Stimulated activated naive CD8-positive, alpha-beta T cell treated with anti-CD3 and anti-CD28 coated beads, Interleukin-15, Interleukin-2, amounts not matched to agents 100 ng/mL and 50 ng/mL, for 24 hours (primary cell): ENCODE measurements around the gene G2E3.
"Not testable (repeated sequence)": the region's sequence is repeated elsewhere in the genome, so short reads cannot be mapped to it uniquely, and the experiment has no call there.

Experiments
- H3K27ac Mint-ChIP-seq: one replicate; pipeline ENCODE4 v1.8.0; 2021; ENCODE audit warnings: mild to moderate bottlenecking, mixed read lengths
- H3K27me3 Mint-ChIP-seq: one replicate; pipeline ENCODE4 v1.8.0; 2021; ENCODE audit warnings: mixed read lengths
- H3K36me3 Mint-ChIP-seq: one replicate; pipeline ENCODE4 v1.8.0; 2021; ENCODE audit warnings: low read depth, mixed read lengths
- H3K4me1 Mint-ChIP-seq: one replicate; pipeline ENCODE4 v1.8.0; 2021; ENCODE audit warnings: low read depth, mixed read lengths
- H3K4me3 Mint-ChIP-seq: one replicate; pipeline ENCODE4 v1.8.0; 2021; ENCODE audit warnings: mild to moderate bottlenecking, mixed read lengths
- H3K9me3 Mint-ChIP-seq: one replicate; pipeline ENCODE4 v1.8.0; 2021; ENCODE audit warnings: mixed read lengths

G2E3 gene

DNA sequence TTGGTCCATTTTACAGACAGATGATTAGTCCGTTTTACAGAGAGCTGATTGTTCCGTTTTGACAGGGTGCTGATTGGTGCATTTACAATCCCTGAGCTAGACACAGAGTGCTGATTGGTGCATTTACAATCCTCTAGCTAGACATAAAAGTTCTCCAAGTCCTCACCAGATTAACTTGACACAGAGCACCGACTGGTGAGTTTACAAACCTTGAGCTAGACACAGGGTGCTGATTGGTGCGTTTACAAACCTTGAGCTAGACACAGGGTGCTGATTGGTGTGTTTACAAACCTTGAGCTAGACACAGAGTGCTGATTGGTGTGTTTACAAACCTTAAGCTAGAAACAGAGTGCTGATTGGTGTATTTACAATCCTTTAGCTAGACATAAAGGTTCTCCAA is 12.2 kb upstream of the G2E3 start:
- not testable (repeated sequence) for H3K9me3 Mint-ChIP-seq, H3K4me3 Mint-ChIP-seq, H3K4me1 Mint-ChIP-seq, H3K36me3 Mint-ChIP-seq, H3K27ac Mint-ChIP-seq
- H3K27me3 Mint-ChIP-seq, result peaks cover 38% of the 10 kb centered on the region

GRCh38 chr14:30547388-30548048 is 11.4 kb upstream of the G2E3 start:
- H3K27me3 Mint-ChIP-seq, result peaks cover 38% of the 10 kb centered on the region
- H3K27ac Mint-ChIP-seq, result no peak overlapping the region
- no peak overlapping the region for H3K4me3 Mint-ChIP-seq
- no peaks in the 10 kb centered on the region for H3K9me3 Mint-ChIP-seq
- H3K4me1 Mint-ChIP-seq, result no peaks in the 10 kb centered on the region
- H3K36me3 Mint-ChIP-seq, result no peaks in the 10 kb centered on the region

DNA sequence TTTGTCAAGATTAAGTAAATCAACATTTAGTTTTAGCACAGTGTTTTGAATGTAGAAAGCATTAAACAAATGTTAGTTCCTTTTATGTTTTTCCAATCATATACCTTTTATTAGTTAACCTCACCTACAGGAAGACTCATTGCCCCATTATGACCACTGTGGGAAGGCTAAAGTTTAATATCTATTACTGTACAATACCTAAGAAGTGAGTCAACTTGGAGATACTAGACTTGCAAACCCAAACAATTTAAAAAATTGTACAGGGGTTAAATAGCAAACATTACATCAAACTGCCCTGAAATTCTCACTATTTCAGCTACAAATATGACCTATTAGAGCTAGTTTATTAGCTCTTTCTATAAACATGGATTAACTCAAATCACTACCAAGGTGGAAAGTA is 8.6 kb upstream of the G2E3 start:
- H3K4me1 Mint-ChIP-seq, result peaks cover 8% of the 10 kb centered on the region
- no peaks in the 10 kb centered on the region for H3K36me3 Mint-ChIP-seq
- no peak overlapping the region for H3K27ac Mint-ChIP-seq
- H3K9me3 Mint-ChIP-seq, result no peaks in the 10 kb centered on the region
- peaks cover 35% of the 10 kb centered on the region for H3K27me3 Mint-ChIP-seq
- no peak overlapping the region for H3K4me3 Mint-ChIP-seq

GRCh38 chr14:30551460-30551859 is 7.5 kb upstream of the G2E3 start:
- peaks cover 28% of the 10 kb centered on the region for H3K27me3 Mint-ChIP-seq
- no peaks in the 10 kb centered on the region for H3K36me3 Mint-ChIP-seq
- H3K4me1 Mint-ChIP-seq, result peaks cover 8% of the 10 kb centered on the region
- no peaks in the 10 kb centered on the region for H3K9me3 Mint-ChIP-seq
- no peak overlapping the region for H3K27ac Mint-ChIP-seq
- H3K4me3 Mint-ChIP-seq, result no peak overlapping the region

DNA sequence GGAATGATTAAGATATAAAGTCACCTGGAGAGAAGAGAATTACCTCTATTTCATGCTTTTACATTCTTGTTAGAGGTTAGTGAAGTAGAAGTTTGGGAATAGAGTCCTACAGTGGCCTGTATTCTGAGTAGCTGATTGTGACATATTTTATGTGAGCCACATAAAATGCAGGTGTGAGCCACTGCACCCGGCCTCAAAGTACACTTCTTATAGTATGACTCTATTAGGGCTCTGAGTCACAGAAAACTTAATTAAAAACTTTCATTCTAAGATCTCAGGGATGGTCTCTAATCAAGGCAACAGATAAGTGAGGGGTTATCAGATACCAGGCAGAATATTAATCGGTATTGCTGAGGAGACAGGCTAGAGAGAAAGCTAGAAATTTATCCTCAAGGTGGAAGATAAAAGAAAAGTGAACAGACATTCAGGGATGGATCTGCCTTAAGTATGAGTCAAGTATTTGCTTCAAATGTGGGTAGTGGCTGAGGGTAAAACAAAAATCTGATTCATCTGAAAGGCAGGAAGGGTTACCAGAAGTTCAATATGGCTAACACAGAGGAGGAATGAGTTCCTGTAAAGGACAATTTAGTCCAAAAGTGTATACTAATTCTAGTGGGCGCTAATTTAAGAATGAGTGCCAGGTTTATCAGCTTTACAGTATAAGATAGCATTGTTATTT is 5.5 kb upstream of the G2E3 start:
- Mint-ChIP-seq H3K27ac (no peak overlapping the region), H3K4me1 (peaks cover 12% of the 10 kb centered on the region), H3K36me3 (no peaks in the 10 kb centered on the region), H3K4me3 (no peak overlapping the region), H3K27me3 (peaks cover 23% of the 10 kb centered on the region), H3K9me3 (no peaks in the 10 kb centered on the region)

DNA sequence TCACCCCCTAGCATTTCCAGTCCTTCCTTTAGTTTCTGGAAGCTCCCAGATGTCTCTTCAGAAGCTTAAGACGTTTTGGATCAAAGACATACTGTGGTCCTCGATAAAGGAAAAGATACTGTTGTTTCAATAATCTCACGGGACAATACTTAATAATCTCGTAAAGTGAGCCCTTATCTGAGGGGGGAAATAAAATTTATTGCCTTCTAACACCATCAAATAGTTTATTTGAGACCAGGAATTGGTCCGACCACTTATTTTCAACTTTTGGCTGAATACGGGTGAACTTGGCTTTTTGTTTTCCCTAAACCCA is 640 bp upstream of the G2E3 start:
- H3K36me3 Mint-ChIP-seq, result peaks cover 22% of the 10 kb centered on the region

DNA sequence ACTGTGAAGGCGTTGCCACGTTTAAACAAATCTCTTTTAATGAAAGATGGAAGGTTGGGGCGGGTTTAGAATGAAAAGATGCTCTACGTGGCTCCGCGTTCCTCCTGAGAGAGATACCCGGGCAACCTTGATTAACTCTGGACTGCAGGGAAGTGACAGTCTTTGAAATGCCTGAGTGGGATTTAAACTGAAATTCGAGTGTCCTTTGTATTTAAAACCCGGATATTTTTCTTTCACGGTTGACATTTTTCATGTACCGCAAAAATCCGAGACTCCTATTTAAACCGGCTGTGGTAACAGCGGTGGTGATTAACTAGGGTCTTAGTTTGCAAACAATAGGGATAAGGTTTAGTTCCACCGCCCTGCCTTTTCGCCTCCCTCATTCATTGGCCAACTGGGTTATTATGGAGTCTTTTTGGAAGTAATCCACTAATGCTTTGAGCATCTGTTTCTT is 707 bp downstream of the G2E3 start:
- peaks cover 36% of the 10 kb centered on the region for H3K4me1 Mint-ChIP-seq
- H3K36me3 Mint-ChIP-seq, result peaks cover 30% of the 10 kb centered on the region
- H3K27ac Mint-ChIP-seq, result peak overlapping the region; percentile 99
- no peaks in the 10 kb centered on the region for H3K27me3 Mint-ChIP-seq
- H3K9me3 Mint-ChIP-seq, result no peaks in the 10 kb centered on the region
- peak overlapping the region; percentile 98 for H3K4me3 Mint-ChIP-seq

More for the DNA sequence above, 640 bp upstream of the G2E3 start:
- no peaks in the 10 kb centered on the region for H3K27me3 Mint-ChIP-seq
- H3K9me3 Mint-ChIP-seq, result no peaks in the 10 kb centered on the region
- H3K4me3 Mint-ChIP-seq, result peak overlapping the region; percentile 98
- H3K4me1 Mint-ChIP-seq, result peaks cover 35% of the 10 kb centered on the region
- no peak overlapping the region for H3K27ac Mint-ChIP-seq

- H3K4me1 Mint-ChIP-seq, result peaks cover 44% of the 10 kb centered on the region
- no peak overlapping the region for H3K27ac Mint-ChIP-seq
- H3K27me3 Mint-ChIP-seq, result no peaks in the 10 kb centered on the region
- no peaks in the 10 kb centered on the region for H3K9me3 Mint-ChIP-seq
- peak overlapping the region; percentile 82 for H3K4me3 Mint-ChIP-seq
- H3K36me3 Mint-ChIP-seq, result peaks cover 37% of the 10 kb centered on the region
Measured at GRCh38 chr14:30560581-30560980, 1.6 kb downstream of the G2E3 start.

GRCh38 chr14:30564235-30564867 is 5.4 kb downstream of the G2E3 start:
- Mint-ChIP-seq H3K27ac (no peak overlapping the region), H3K27me3 (no peaks in the 10 kb centered on the region), H3K4me1 (peaks cover 64% of the 10 kb centered on the region), H3K9me3 (no peaks in the 10 kb centered on the region), H3K4me3 (no peak overlapping the region), H3K36me3 (peaks cover 46% of the 10 kb centered on the region)

DNA sequence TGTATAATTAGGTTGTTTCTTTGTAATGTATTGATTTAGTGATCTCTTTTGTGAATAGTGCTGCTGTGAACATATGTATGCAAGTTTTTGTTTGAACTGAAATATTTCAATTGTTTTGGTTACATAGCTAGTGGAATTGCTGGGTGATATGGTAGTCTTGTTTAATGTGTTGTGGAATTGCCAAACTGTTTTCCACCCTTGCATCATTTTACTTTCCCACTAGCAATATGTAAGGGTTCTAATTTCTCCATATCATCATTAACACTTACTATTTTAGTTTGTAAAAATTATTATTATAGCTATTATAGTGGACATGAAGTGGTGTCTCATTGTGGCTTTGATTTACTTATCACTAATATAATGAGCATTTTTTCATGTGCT is 5.9 kb downstream of the G2E3 start:
- Mint-ChIP-seq H3K27ac (no peak overlapping the region), H3K4me3 (no peak overlapping the region), H3K27me3 (no peaks in the 10 kb centered on the region), H3K36me3 (peaks cover 46% of the 10 kb centered on the region), H3K9me3 (no peaks in the 10 kb centered on the region), H3K4me1 (peaks cover 69% of the 10 kb centered on the region)

GRCh38 chr14:30569216-30569902 is 10.4 kb downstream of the G2E3 start:
- H3K27ac Mint-ChIP-seq, result peak overlapping the region; percentile 5
- no peaks in the 10 kb centered on the region for H3K9me3 Mint-ChIP-seq
- peaks cover 26% of the 10 kb centered on the region for H3K36me3 Mint-ChIP-seq
- H3K4me1 Mint-ChIP-seq, result peaks cover 81% of the 10 kb centered on the region
- no peaks in the 10 kb centered on the region for H3K27me3 Mint-ChIP-seq
- peak overlapping the region; percentile 22 for H3K4me3 Mint-ChIP-seq

GRCh38 chr14:30569903-30570226 is 10.9 kb downstream of the G2E3 start:
- Mint-ChIP-seq H3K27me3 (no peaks in the 10 kb centered on the region), H3K4me1 (peaks cover 81% of the 10 kb centered on the region), H3K27ac (no peak overlapping the region), H3K9me3 (no peaks in the 10 kb centered on the region), H3K36me3 (peaks cover 27% of the 10 kb centered on the region), H3K4me3 (no peak overlapping the region)

DNA sequence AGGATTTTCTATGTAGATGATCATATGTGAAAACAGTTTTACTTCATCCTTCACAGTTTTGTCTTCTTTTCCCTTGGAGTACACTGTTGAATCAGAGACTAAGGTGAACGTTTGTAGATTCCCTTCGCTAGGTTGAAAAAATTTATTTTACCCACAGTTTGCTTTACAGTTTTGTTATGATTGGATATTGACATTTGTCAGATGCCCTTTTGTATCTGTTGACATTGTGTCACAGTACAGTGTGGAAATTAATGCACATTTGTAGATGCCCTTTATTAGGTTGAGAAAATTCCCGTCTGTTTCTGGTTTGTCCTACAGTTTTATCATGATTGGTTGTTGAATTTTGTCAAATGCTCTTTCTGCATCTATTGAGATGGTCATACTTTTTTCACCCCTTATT is 13.3 kb downstream of the G2E3 start:
- H3K27me3 Mint-ChIP-seq, result no peaks in the 10 kb centered on the region
- no peak overlapping the region for H3K4me3 Mint-ChIP-seq
- peaks cover 82% of the 10 kb centered on the region for H3K4me1 Mint-ChIP-seq
- H3K9me3 Mint-ChIP-seq, result no peaks in the 10 kb centered on the region
- peaks cover 26% of the 10 kb centered on the region for H3K36me3 Mint-ChIP-seq
- H3K27ac Mint-ChIP-seq, result no peak overlapping the region

- H3K36me3 Mint-ChIP-seq, result peaks cover 31% of the 10 kb centered on the region
- no peaks in the 10 kb centered on the region for H3K27me3 Mint-ChIP-seq
- peaks cover 84% of the 10 kb centered on the region for H3K4me1 Mint-ChIP-seq
- H3K4me3 Mint-ChIP-seq, result no peak overlapping the region
- H3K9me3 Mint-ChIP-seq, result no peaks in the 10 kb centered on the region
- H3K27ac Mint-ChIP-seq, result no peak overlapping the region
Measured at GRCh38 chr14:30572771-30573170, 13.8 kb downstream of the G2E3 start.

DNA sequence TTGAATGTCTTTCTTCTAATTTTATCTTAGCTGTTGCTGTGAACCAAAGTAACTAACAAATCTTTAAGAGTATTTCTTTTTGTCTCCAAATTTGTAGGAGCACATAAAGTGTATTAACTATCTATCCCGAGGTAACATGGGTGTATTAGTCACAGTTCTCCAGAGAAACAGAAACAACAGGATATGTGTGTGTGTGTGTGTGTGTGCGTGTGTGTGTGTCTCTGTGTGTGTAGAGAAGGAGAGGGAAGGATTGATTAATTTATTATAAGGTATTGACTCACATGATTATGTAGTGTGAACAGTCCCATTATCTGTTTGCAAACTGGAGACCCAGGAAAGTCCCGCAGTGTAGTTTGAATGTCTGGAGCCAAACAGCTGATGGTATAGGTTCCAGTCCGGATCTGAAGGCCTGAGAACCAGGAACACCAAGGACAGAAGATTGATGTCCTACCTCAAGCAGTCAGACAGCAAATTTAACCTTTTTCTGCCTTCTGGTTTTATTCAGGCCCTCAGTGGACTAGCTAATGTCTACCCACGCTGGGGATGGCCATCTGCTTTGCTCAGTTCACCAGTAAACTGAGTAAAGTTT is 14.4 kb downstream of the G2E3 start:
- no peak overlapping the region for H3K4me3 Mint-ChIP-seq
- H3K36me3 Mint-ChIP-seq, result peaks cover 31% of the 10 kb centered on the region
- H3K9me3 Mint-ChIP-seq, result no peaks in the 10 kb centered on the region
- peaks cover 84% of the 10 kb centered on the region for H3K4me1 Mint-ChIP-seq
- H3K27me3 Mint-ChIP-seq, result no peaks in the 10 kb centered on the region
- no peak overlapping the region for H3K27ac Mint-ChIP-seq
